HPDE6-E6E7 (cell line): ENCODE data around the gene CCDC154.
"Not testable (repeated sequence)": the region's sequence is repeated elsewhere in the genome, so short reads cannot be mapped to it uniquely, and the experiment has no call there.

Experiments
- DNase-seq: peaks from one replicate; pipeline ENCODE4 v3.0.0; 2011; ENCODE audit warnings: missing footprints; ENCODE audit errors: extremely low spot score

CCDC154 gene

GRCh38 chr16:1474082-1474795 lies 29.9 kb upstream of the CCDC154 start:
- DNase-seq: no peak

- DNase-seq: no peak
These were observed 28.6 kb upstream of the CCDC154 start for GRCh38 chr16:1472974-1473373.

GRCh38 chr16:1471569-1472194 lies 27.3 kb upstream of the CCDC154 start:
- no peak for DNase-seq

- no peak for DNase-seq
These were observed 26.3 kb upstream of the CCDC154 start for GRCh38 chr16:1470481-1471251.

- DNase-seq: no peak
These were observed 25.4 kb upstream of the CCDC154 start for GRCh38 chr16:1469693-1470201.

GRCh38 chr16:1469141-1469540 lies 24.8 kb upstream of the CCDC154 start:
- DNase-seq: not testable (repeated sequence)

- no peak for DNase-seq
These were observed 24.1 kb upstream of the CCDC154 start for GRCh38 chr16:1468426-1468810.

- DNase-seq: no peak
These were observed 22.7 kb upstream of the CCDC154 start for GRCh38 chr16:1466968-1467521.

- no peak for DNase-seq
These were observed 21.7 kb upstream of the CCDC154 start for GRCh38 chr16:1466054-1466453.

- DNase-seq: no peak
These were observed 21.2 kb upstream of the CCDC154 start for GRCh38 chr16:1465567-1465915.

- DNase-seq: no peak
These were observed 20.7 kb upstream of the CCDC154 start for GRCh38 chr16:1464894-1465566.

GRCh38 chr16:1464196-1464893 lies 20.0 kb upstream of the CCDC154 start:
- no peak for DNase-seq

- DNase-seq: no peak
These were observed 16.8 kb upstream of the CCDC154 start for GRCh38 chr16:1461146-1461545.

GRCh38 chr16:1460602-1461138 lies 16.3 kb upstream of the CCDC154 start:
- no peak for DNase-seq

- no peak for DNase-seq
These were observed 15.6 kb upstream of the CCDC154 start for GRCh38 chr16:1459967-1460366.

GRCh38 chr16:1458977-1459341 lies 14.6 kb upstream of the CCDC154 start:
- DNase-seq: no peak

- DNase-seq: no peak
These were observed 14.1 kb upstream of the CCDC154 start for GRCh38 chr16:1458336-1458976.

GRCh38 chr16:1457489-1458245 lies 13.3 kb upstream of the CCDC154 start:
- no peak for DNase-seq

- no peak for DNase-seq
These were observed 12.6 kb upstream of the CCDC154 start for GRCh38 chr16:1456951-1457350.
